HepG2 (cell line): Measurements from ENCODE around the gene KATNB1. TPM values are rescaled to one million over a fixed set of nuclear protein-coding genes. Genes with fewer than 3 reads are reported as not detected.

Experiments used
- DNMT3B ChIP-seq: conservative IDR thresholded peaks from 2 replicates; pipeline ENCODE4 v1.6.1; 2016; ENCODE audit warnings: missing biosample characterization, control low read depth
- ETV5 ChIP-seq: IDR thresholded peaks from 2 replicates; pipeline ENCODE4 v1.6.1; 2018; ENCODE audit warnings: missing biosample characterization, missing genetic modification reagents, inconsistent platforms, borderline replicate concordance
- NFKBIZ ChIP-seq: IDR thresholded peaks from 2 replicates; pipeline ENCODE4 v1.6.1; 2018; ENCODE audit warnings: missing genetic modification reagents, missing compliant biosample characterization
- NRL ChIP-seq: sonication (generic); formaldehyde crosslinking; IDR thresholded peaks from 2 replicates; pipeline ENCODE4 v1.5.0; 2020; ENCODE audit warnings: missing genetic modification reagents, mild to moderate bottlenecking, moderate library complexity, borderline replicate concordance
- REL ChIP-seq: sonication (generic); formaldehyde crosslinking; conservative IDR thresholded peaks from 2 replicates; pipeline ENCODE4 v1.8.0; 2022; ENCODE audit warnings: mild to moderate bottlenecking, missing genetic modification reagents, moderate library complexity
- SKIL ChIP-seq: sonication (generic); formaldehyde crosslinking; IDR thresholded peaks from 2 replicates; pipeline ENCODE4 v1.8.0; 2022; ENCODE audit warnings: missing genetic modification reagents, mild to moderate bottlenecking, moderate library complexity, borderline replicate concordance
- SRF ChIP-seq: IDR thresholded peaks from 2 replicates; pipeline ENCODE4 v1.6.1; 2011; ENCODE audit warnings: mild to moderate bottlenecking, low read depth, low read length, moderate library complexity
- TAF1 ChIP-seq: sonication (generic); formaldehyde crosslinking; IDR thresholded peaks from 2 replicates; pipeline ENCODE4 v1.4.0; 2020; ENCODE audit warnings: missing genetic modification reagents
- TSC22D2 ChIP-seq: sonication (generic); formaldehyde crosslinking; IDR thresholded peaks from 2 replicates; pipeline ENCODE4 v1.5.1; 2020; ENCODE audit warnings: missing genetic modification reagents, mild to moderate bottlenecking, borderline replicate concordance
- YEATS4 ChIP-seq: sonication (generic); formaldehyde crosslinking; IDR thresholded peaks from 2 replicates; pipeline ENCODE4 v1.4.0; 2020; ENCODE audit warnings: missing genetic modification reagents, borderline replicate concordance
- ZNF335 ChIP-seq: sonication (generic); formaldehyde crosslinking; IDR thresholded peaks from 2 replicates; pipeline ENCODE4 v1.4.0; 2020; ENCODE audit warnings: missing genetic modification reagents
- polyA plus RNA-seq, 8 experiments: library from polyadenylated mRNA; depleted of rRNA in 3 of 8; stranded (reverse) in 7 of 8; unstranded in 1 of 8; fragments of >200 nt; fragmentation: Illumina TruSeq in 4 of 8; extraction: Trizol in 4 of 8; gene quantifications; 2 replicates each; pipeline versions ENCODE4 v1.2.1 to v1.2.3, GENCODE V29; 2011 to 2016; ENCODE audit warnings: low read depth in 4 of 8, missing spikeins in 1 of 8, mixed read lengths in 1 of 8; ENCODE audit not compliant: insufficient read depth in 1 of 8
- total RNA-seq, 5 experiments: library from RNA; depleted of rRNA; stranded (reverse); fragments of >200 nt; fragmentation: Illumina TruSeq; extraction: Trizol; gene quantifications; 2 replicates each; pipeline ENCODE4 v1.2.3, GENCODE V29; 2016; ENCODE audit warnings: low read depth in 1 of 5
- TF ChIP-seq, protein P1 (sequence below): sonication (generic); formaldehyde crosslinking; IDR thresholded peaks from 2 replicates; pipeline ENCODE4 v1.5.0; 2020; ENCODE audit warnings: mild to moderate bottlenecking, missing genetic modification reagents, borderline replicate concordance
- TF ChIP-seq, protein P2 (sequence below): sonication (generic); formaldehyde crosslinking; IDR thresholded peaks from 2 replicates; pipeline ENCODE4 v1.4.0; 2020; ENCODE audit warnings: missing genetic modification reagents

KATNB1 gene
- total and polyA plus RNA-seq, 2 of the 13 experiments (the other 11 are each of a cell fraction or from before 2014, with no cell fraction given) = 31.5 to 43.5 TPM

- TF ChIP-seq, protein P1, sequence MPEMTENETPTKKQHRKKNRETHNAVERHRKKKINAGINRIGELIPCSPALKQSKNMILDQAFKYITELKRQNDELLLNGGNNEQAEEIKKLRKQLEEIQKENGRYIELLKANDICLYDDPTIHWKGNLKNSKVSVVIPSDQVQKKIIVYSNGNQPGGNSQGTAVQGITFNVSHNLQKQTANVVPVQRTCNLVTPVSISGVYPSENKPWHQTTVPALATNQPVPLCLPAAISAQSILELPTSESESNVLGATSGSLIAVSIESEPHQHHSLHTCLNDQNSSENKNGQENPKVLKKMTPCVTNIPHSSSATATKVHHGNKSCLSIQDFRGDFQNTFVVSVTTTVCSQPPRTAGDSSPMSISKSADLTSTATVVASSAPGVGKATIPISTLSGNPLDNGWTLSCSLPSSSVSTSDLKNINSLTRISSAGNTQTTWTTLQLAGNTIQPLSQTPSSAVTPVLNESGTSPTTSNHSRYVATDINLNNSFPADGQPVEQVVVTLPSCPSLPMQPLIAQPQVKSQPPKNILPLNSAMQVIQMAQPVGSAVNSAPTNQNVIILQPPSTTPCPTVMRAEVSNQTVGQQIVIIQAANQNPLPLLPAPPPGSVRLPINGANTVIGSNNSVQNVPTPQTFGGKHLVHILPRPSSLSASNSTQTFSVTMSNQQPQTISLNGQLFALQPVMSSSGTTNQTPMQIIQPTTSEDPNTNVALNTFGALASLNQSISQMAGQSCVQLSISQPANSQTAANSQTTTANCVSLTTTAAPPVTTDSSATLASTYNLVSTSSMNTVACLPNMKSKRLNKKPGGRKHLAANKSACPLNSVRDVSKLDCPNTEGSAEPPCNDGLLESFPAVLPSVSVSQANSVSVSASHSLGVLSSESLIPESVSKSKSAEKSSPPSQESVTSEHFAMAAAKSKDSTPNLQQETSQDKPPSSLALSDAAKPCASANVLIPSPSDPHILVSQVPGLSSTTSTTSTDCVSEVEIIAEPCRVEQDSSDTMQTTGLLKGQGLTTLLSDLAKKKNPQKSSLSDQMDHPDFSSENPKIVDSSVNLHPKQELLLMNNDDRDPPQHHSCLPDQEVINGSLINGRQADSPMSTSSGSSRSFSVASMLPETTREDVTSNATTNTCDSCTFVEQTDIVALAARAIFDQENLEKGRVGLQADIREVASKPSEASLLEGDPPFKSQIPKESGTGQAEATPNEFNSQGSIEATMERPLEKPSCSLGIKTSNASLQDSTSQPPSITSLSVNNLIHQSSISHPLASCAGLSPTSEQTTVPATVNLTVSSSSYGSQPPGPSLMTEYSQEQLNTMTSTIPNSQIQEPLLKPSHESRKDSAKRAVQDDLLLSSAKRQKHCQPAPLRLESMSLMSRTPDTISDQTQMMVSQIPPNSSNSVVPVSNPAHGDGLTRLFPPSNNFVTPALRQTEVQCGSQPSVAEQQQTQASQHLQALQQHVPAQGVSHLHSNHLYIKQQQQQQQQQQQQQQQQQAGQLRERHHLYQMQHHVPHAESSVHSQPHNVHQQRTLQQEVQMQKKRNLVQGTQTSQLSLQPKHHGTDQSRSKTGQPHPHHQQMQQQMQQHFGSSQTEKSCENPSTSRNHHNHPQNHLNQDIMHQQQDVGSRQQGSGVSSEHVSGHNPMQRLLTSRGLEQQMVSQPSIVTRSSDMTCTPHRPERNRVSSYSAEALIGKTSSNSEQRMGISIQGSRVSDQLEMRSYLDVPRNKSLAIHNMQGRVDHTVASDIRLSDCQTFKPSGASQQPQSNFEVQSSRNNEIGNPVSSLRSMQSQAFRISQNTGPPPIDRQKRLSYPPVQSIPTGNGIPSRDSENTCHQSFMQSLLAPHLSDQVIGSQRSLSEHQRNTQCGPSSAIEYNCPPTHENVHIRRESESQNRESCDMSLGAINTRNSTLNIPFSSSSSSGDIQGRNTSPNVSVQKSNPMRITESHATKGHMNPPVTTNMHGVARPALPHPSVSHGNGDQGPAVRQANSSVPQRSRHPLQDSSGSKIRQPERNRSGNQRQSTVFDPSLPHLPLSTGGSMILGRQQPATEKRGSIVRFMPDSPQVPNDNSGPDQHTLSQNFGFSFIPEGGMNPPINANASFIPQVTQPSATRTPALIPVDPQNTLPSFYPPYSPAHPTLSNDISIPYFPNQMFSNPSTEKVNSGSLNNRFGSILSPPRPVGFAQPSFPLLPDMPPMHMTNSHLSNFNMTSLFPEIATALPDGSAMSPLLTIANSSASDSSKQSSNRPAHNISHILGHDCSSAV = no peak
- TF ChIP-seq YEATS4 (CRISPR knock-in tag) = peak; percentile 62; the same call in 1 of the 2 replicates
- TF ChIP-seq NFKBIZ (CRISPR knock-in tag) = peak; percentile 81; the same call in 1 of the 2 replicates
- TF ChIP-seq SKIL (CRISPR knock-in tag) = peak; percentile 70; the same call in 1 of the 2 replicates
- no peak; the same call in 1 of the 2 replicates for TF ChIP-seq TAF1
- peak; percentile 79; the same call in 1 of the 2 replicates for TF ChIP-seq NRL (CRISPR knock-in tag)
- peak; percentile 31; the same call in 1 of the 2 replicates for TF ChIP-seq ETV5 (CRISPR knock-in tag)
- TF ChIP-seq SRF = no peak
- TF ChIP-seq TSC22D2 = peak; percentile 92; the same call in 1 of the 2 replicates
- TF ChIP-seq ZNF335 (CRISPR knock-in tag) = no peak
- TF ChIP-seq, protein P2, sequence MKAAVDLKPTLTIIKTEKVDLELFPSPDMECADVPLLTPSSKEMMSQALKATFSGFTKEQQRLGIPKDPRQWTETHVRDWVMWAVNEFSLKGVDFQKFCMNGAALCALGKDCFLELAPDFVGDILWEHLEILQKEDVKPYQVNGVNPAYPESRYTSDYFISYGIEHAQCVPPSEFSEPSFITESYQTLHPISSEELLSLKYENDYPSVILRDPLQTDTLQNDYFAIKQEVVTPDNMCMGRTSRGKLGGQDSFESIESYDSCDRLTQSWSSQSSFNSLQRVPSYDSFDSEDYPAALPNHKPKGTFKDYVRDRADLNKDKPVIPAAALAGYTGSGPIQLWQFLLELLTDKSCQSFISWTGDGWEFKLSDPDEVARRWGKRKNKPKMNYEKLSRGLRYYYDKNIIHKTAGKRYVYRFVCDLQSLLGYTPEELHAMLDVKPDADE (CRISPR knock-in tag) = peak; percentile 88; the same call in 1 of the 2 replicates
- no peak for TF ChIP-seq DNMT3B (CRISPR knock-in tag)
- peak; percentile 94 for TF ChIP-seq REL (CRISPR knock-in tag)
Measured at GRCh38 chr16:57802341-57803133, 67.0 kb downstream of the KATNB1 start, which contains the start of gene KIFC3 (continued).
